Measurements from ENCODE around the gene MYOZ3. TPM values are rescaled to one million over a fixed set of nuclear protein-coding genes. Genes with fewer than 3 reads are reported as not detected.
A peak's percentile ranks its signal among the peaks of the same experiment; 100 is the strongest.

The MYOZ3 gene
- total and polyA plus RNA-seq, 2 of the 8 experiments (the other 6 are each of a cell fraction or from before 2014, with no cell fraction given) = 9.6 to 19.1 TPM

DNA sequence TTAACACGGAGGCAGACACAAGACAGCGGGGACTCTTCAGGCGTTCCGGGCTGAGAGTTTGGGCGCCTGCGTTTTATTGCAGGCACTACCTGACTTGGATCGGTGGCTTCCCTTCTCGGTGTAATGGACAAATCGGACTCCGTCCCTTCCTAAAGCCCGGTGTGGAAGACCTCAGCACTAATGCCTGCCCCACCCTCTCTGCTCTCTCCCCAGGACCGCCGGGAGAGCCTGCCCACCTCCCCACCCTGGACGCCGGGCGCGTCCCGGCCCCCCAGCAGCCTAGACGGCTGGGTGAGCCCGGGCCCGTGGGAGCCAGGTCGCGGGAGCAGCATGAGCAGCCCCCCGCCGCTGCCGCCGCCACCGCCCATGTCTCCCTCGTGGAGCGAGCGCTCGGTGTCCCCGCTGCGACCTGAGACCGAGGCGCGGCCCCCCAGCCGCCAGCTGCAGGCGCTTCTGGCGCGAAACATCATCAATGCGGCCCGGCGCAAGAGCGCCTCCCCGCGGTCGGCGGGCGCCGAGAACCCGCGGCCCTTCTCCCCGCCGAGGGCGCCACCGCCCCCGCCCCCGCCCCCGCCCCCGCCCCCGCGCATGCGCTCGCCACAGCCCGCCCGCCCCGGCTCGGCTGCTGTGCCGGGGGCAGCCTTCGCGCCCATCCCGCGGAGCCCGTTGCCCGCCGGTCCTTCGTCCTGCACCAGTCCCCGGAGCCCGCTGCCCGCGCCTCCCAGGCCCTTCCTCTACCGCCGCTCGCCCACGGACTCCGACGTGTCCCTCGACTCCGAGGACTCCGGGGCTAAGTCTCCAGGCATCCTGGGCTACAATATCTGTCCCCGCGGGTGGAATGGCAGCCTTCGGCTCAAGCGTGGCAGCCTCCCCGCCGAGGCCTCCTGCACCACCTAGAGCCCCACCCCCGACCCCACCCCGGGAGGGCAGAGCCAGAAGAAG is 4.6 kb upstream of the MYOZ3 start (continued):
- TF ChIP-seq SP4 (IDR thresholded peaks at IDR 0.05; ENCODE audit: low read length) = no peak
- TF ChIP-seq KDM4A (IDR thresholded peaks at IDR 0.05; ENCODE audit: low read depth, low read length, severe bottlenecking) = peak; percentile 63
- no peak for TF ChIP-seq SUZ12 (IDR thresholded peaks at IDR 0.05; ENCODE audit: low read length)
- TF ChIP-seq, protein P1, sequence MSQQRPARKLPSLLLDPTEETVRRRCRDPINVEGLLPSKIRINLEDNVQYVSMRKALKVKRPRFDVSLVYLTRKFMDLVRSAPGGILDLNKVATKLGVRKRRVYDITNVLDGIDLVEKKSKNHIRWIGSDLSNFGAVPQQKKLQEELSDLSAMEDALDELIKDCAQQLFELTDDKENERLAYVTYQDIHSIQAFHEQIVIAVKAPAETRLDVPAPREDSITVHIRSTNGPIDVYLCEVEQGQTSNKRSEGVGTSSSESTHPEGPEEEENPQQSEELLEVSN (IDR thresholded peaks at IDR 0.05) = 0 out of 2 replicates have a peak, but pooled peaks have one; percentile 44
- 0 out of 4 replicates have a peak, but pooled peaks have one; percentile 35 to 45 for TF ChIP-seq SIN3A (conservative IDR thresholded peaks at IDR 0.05 in 1 of 2, IDR thresholded peaks at IDR 0.05 in 1 of 2; ENCODE audit: low read depth in 1 of 2, low read length in 2 of 2)
- no peak for TF ChIP-seq GTF2F1 (IDR thresholded peaks at IDR 0.05; ENCODE audit: borderline replicate concordance, low read depth, low read length)
- no peak for TF ChIP-seq SP1 (IDR thresholded peaks at IDR 0.05; ENCODE audit: low read depth, low read length)
- TF ChIP-seq RNF2 (IDR thresholded peaks at IDR 0.05; ENCODE audit: borderline replicate concordance, low read depth, low read length, missing control alignments, poor library complexity, severe bottlenecking) = no peak
- no peak for TF ChIP-seq CHD1 (IDR thresholded peaks at IDR 0.05; ENCODE audit: low read depth, low read length)
- TF ChIP-seq CEBPB (IDR thresholded peaks at IDR 0.05; ENCODE audit: low read depth, low read length) = no peak
- TF ChIP-seq SRF (IDR thresholded peaks at IDR 0.05; ENCODE audit: low read depth, low read length) = no peak
- TF ChIP-seq FOSL1 (IDR thresholded peaks at IDR 0.05; ENCODE audit: insufficient read depth, low read depth, low read length) = no peak
- no peak for TF ChIP-seq TCF12 (IDR thresholded peaks at IDR 0.05; ENCODE audit: low read depth, low read length)
- TF ChIP-seq CREB1 (IDR thresholded peaks at IDR 0.05) = peak; percentile 53; the same call in 1 of the 2 replicates
- TF ChIP-seq SIRT6 (IDR thresholded peaks at IDR 0.05; ENCODE audit: low read length) = no peak
- TF ChIP-seq CTBP2 (IDR thresholded peaks at IDR 0.05; ENCODE audit: borderline replicate concordance, insufficient read depth, insufficient read length, low read length) = peak; percentile 56
- no peak for TF ChIP-seq SIX5 (IDR thresholded peaks at IDR 0.05; ENCODE audit: low read depth, low read length)
- TF ChIP-seq TAF7 (optimal IDR thresholded peaks at IDR 0.05; ENCODE audit: borderline replicate concordance, low read depth, low read length) = no peak
- TF ChIP-seq EGR1 (IDR thresholded peaks at IDR 0.05; ENCODE audit: borderline replicate concordance, low read depth, low read length) = no peak; the same call in 1 of the 2 replicates
- TF ChIP-seq BRCA1 (IDR thresholded peaks at IDR 0.05; ENCODE audit: low read depth, low read length) = no peak
- TF ChIP-seq HDAC2 (IDR thresholded peaks at IDR 0.05; ENCODE audit: borderline replicate concordance in 1 of 2, low read depth in 2 of 2, low read length in 2 of 2) = no peak
